Keratinocyte (primary cell): ENCODE measurements around the gene KCNV2.

ENCODE experiments used
- EZH2 ChIP-seq: IDR thresholded peaks from one replicate; pipeline ENCODE4 v1.6.1; 2012; ENCODE audit warnings: inconsistent platforms, mild to moderate bottlenecking, low read length, moderate library complexity
- TF ChIP-seq, protein P1 (sequence below), 3 experiments: IDR thresholded peaks in 1 of 3; conservative IDR thresholded peaks in 1 of 3; optimal IDR thresholded peaks in 1 of 3; 2 replicates in 2 of 3; 3 replicates in 1 of 3; pipeline versions ENCODE3 to v1.5.1; 2011; ENCODE audit warnings: low read length in 3 of 3, mild to moderate bottlenecking in 3 of 3, moderate library complexity in 2 of 3, control low read depth in 1 of 3, inconsistent platforms in 1 of 3; ENCODE audit not compliant: insufficient read depth in 2 of 3; ENCODE audit errors: extremely low read depth in 1 of 3

DNA sequence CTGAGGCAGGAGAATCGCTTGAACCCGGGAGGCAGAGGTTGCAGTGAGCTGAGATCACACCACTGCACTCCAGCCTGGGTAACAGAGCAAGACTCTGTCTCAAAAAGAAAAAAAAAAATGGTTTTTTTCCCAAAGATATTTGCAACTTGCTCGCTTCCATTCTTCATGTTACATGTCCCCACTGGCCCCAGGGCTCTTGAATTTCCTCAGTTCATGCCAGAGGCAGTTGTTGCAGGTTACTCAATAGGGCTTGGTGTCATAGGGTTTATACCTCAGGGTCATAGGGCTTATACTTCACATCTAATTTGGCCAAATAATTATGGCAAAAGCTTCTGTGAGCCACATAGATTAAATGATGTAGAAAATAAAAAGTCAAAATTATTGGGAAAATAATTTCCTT, 44.1 kb upstream of the KCNV2 start:
- TF ChIP-seq, protein P1, sequence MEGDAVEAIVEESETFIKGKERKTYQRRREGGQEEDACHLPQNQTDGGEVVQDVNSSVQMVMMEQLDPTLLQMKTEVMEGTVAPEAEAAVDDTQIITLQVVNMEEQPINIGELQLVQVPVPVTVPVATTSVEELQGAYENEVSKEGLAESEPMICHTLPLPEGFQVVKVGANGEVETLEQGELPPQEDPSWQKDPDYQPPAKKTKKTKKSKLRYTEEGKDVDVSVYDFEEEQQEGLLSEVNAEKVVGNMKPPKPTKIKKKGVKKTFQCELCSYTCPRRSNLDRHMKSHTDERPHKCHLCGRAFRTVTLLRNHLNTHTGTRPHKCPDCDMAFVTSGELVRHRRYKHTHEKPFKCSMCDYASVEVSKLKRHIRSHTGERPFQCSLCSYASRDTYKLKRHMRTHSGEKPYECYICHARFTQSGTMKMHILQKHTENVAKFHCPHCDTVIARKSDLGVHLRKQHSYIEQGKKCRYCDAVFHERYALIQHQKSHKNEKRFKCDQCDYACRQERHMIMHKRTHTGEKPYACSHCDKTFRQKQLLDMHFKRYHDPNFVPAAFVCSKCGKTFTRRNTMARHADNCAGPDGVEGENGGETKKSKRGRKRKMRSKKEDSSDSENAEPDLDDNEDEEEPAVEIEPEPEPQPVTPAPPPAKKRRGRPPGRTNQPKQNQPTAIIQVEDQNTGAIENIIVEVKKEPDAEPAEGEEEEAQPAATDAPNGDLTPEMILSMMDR (optimal IDR thresholded peaks at IDR 0.05 in 1 of 3, IDR thresholded peaks at IDR 0.05 in 1 of 3, conservative IDR thresholded peaks at IDR 0.05 in 1 of 3; ENCODE audit: extremely low read depth in 1 of 3, insufficient read depth in 2 of 3, low read length in 3 of 3), result no peak
- TF ChIP-seq EZH2, result no peak
